Cardiac fibroblast (primary cell): Measurements from ENCODE around the gene GCK.
A peak's percentile ranks its signal among the peaks of the same experiment; 100 is the strongest.
"Not testable (repeated sequence)": the region's sequence is repeated elsewhere in the genome, so short reads cannot be mapped to it uniquely, and the experiment has no call there.

Experiments used
- DNase-seq, 2 donors: peaks; one replicate each; pipeline versions ENCODE4 v3.0.0 to v3.0.0-alpha.2; 2010; ENCODE audit warnings: low read depth in 2 of 2
- H3K4me3 ChIP-seq, 2 donors: replicated peaks in 1 of 2; 1 replicate in 1 of 2; 2 replicates in 1 of 2; pipeline ENCODE4 v1.5.1; 2011; ENCODE audit warnings: low read depth in 2 of 2, low read length in 2 of 2, mild to moderate bottlenecking in 2 of 2, moderate library complexity in 1 of 2
- TF ChIP-seq, protein P1 (sequence below): IDR thresholded peaks from one replicate; pipeline ENCODE4 v1.5.1; 2011; ENCODE audit warnings: low read depth, mild to moderate bottlenecking, low read length, inconsistent platforms

GCK gene

DNA sequence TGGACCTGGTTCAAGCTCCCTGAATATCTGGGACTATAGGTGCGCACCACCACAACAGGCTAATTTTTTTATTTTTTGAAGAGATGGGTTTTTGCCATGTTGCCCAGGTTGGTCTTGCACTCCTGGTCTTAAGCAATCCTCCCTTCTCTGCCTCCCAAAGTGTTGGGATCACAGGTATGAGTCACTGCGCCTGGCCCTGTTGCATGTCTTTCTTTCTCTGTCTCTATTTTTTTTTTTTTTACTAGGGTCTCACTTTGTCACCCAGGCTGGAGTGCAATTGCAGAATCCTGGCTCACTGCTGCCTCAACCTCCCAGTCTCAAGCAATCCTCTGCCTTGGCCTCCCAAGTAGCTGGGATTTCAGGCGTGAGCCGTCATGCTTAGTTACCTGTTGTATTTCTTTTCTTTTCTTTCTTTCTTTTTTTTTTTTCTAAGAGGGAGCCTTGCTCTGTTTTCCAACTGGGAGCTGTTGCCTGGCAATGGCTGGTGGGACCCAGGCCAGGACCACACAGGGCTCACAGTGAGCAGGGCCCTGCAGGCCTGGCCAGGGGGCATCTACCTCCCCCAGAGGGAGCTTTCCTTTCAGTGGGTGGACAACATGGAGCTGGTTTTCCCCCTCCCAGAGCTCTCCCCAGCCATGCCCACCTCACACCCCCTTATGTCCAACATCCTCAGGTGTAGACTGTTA, 54.2 kb downstream of the GCK start:
- DNase-seq = no peak
- H3K4me3 ChIP-seq = no peak overlapping the region
- TF ChIP-seq, protein P1, sequence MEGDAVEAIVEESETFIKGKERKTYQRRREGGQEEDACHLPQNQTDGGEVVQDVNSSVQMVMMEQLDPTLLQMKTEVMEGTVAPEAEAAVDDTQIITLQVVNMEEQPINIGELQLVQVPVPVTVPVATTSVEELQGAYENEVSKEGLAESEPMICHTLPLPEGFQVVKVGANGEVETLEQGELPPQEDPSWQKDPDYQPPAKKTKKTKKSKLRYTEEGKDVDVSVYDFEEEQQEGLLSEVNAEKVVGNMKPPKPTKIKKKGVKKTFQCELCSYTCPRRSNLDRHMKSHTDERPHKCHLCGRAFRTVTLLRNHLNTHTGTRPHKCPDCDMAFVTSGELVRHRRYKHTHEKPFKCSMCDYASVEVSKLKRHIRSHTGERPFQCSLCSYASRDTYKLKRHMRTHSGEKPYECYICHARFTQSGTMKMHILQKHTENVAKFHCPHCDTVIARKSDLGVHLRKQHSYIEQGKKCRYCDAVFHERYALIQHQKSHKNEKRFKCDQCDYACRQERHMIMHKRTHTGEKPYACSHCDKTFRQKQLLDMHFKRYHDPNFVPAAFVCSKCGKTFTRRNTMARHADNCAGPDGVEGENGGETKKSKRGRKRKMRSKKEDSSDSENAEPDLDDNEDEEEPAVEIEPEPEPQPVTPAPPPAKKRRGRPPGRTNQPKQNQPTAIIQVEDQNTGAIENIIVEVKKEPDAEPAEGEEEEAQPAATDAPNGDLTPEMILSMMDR = no peak

DNA sequence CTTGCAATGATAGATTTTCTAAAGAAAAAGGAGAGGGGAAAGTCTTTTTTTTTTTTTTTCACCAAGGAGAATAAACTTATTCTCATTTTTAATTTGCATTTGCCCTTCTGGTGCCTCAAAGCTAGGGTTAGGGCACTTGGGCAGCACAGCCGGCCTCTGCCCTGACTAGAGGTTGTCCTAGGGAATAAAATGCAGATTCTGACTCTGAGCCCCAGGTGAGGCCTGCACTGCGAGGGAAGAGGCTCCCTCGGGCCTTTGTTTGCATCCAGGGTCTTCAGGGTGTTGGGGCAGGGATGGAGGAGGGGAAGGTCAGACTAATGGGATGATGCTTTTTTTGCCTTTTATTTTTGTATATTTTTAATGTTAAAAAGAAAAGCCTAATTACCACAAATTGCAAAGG, 55.9 kb downstream of the GCK start:
- no peak overlapping the region for H3K4me3 ChIP-seq
- no peak for DNase-seq
- TF ChIP-seq, protein P1 = no peak

DNA sequence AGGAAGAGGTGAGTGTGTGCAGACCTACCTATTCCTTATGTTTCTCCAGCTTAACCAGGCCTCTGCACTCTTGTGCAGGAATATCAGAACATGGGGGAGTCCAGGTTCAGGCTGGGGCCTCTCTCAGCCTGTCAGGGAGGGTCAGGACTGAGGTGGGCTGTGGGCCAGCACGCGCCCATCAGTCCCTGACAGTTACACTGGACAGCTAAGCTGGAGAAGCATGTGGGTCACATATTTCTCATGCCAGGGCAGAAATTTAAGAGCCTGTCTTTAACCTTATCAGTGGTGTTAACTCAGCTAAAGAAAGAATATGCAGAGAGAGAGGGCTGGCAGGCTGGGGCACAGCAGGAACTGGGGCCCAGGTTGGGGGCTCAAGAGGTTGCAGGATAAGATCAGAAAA, 57.2 kb downstream of the GCK start:
- TF ChIP-seq, protein P1 = no peak
- H3K4me3 ChIP-seq = no peak overlapping the region
- peak in 1 of 2 donors; percentile 75 for DNase-seq

DNA sequence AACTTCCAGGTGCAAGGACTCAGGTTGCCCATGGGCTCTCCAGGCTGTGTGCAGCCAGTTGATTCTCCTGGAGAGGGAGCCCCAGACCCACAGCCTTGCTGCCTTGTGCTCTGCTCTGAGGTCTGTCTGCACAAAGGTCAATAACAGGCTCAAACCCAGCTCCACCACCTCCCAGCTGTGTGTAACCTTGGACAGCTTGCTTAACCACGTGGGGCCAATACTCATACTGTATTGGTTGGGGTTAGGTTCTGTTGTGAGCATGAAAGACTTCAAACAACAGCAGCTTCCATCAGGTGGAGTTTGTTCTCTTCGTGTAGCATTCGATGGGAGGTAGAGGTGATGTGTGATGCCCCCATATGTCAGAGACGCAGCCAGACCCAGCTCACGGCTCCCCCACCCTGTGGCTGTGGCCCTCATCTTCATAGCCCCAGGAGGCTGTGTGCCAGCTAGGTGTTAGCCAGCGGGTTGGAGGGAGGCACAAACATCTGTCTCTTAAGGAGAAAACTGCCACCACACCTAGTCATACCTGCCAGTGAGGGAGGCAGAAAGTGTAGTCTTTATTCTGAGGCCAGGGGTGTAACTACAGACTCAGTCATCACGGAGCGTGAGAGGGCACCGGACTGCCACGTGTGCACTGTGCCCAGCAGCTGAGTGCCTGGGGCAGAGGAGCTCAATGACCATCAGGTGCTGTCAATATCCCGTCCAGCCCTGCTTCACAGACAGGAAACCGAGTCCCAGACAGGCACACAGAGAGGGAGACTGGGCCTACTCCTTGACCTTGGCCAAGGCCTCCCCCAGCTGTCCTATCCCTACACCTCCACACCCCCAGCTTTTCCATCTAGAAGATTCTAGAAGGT, 57.8 kb downstream of the GCK start:
- TF ChIP-seq, protein P1 = peak; percentile 15
- H3K4me3 ChIP-seq = no peak overlapping the region
- peak in 1 of 2 donors; percentile 55 for DNase-seq

DNA sequence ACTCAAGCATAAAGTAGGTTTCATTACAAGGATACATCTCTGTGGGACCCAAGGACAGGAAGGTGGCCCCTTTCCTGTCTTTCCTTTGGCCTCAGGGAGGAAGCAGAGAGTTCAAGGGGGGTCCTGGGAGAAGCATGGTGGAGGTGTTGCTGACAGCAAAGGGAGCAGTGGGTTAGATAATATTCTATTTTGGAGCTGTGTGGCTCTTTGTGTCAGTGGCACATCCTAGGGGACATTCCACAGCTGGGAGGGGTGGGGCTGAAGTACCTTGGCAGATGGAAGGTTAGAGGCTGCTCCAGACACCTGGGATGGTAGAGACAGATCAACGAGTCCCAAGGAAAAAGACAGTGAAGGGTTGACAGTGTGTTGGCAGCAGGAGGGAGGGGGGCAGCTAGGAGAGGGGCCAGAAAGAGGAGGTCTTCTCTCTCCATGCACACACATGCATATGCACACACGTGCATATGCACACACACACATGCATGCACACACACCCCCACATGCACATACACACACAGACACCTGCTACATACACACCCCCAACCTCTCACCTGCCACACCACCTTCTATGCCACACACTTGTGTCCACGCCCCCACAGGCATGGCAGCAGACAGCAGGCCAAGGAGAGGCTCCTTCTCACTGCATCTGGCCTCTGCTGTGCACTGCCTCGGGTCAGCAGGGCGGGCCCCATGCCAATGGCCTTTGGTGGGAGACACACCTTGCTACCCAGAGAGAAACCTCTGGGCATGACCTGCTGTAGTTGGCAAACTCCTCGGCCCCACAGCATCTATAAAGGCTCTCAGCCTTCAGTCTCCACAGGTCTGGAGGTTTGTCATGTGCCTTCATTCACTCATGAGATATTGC, 60.3 kb downstream of the GCK start:
- no peak for DNase-seq
- H3K4me3 ChIP-seq = no peak overlapping the region
- TF ChIP-seq, protein P1 = no peak

DNA sequence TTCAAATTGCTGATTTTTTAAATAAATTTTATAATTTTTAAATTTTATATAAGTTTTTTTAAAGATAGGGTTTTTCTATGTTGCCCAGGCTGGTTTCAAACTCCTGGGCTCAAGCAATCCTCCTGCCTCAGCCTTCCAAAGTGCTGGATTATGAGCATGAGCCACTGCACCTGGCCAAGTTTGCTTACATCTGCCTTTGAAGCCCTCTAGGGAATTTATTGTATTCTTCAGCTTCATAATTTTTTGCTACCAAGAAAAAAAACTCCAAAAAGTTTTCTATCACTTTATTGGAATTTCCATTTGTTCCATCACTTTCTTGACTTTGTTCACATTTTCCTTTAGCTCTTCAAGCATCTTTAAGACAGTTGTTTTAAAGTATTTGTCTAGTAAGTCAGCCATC, 62.1 kb downstream of the GCK start:
- TF ChIP-seq, protein P1 = no peak
- H3K4me3 ChIP-seq = no peak overlapping the region
- no peak for DNase-seq

DNA sequence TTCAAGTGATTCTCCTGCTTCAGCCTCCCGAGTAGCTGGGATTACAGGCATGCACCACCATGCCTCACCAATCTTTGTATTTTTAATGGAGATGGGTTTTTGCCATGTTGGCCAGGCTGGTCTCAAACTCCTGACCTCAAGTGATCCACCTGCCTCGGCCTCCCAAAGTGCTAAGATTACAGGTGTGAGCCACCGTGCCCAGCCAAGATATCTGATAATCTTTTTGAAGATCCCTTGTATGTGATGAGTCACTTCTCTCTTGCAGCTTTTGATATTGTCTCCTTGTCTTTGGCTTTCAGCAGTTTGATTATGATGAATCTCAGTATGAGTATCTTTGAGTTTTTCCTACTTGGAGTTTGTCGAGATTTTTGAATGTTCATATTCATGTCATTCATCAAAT, 62.7 kb downstream of the GCK start:
- H3K4me3 ChIP-seq, DNase-seq: not testable (repeated sequence)
